GM18907 (cell line): ENCODE data around the gene CDH4.
"Not testable (repeated sequence)": the region's sequence is repeated elsewhere in the genome, so short reads cannot be mapped to it uniquely, and the experiment has no call there.

Source experiments
- ATAC-seq: cut with Tn5 transposase; IDR thresholded peaks from one replicate; pipeline ENCODE4 v1.9.1; 2021; ENCODE audit warnings: mild to moderate bottlenecking, moderate library complexity; ENCODE audit not compliant: unreplicated experiment

Gene CDH4

DNA sequence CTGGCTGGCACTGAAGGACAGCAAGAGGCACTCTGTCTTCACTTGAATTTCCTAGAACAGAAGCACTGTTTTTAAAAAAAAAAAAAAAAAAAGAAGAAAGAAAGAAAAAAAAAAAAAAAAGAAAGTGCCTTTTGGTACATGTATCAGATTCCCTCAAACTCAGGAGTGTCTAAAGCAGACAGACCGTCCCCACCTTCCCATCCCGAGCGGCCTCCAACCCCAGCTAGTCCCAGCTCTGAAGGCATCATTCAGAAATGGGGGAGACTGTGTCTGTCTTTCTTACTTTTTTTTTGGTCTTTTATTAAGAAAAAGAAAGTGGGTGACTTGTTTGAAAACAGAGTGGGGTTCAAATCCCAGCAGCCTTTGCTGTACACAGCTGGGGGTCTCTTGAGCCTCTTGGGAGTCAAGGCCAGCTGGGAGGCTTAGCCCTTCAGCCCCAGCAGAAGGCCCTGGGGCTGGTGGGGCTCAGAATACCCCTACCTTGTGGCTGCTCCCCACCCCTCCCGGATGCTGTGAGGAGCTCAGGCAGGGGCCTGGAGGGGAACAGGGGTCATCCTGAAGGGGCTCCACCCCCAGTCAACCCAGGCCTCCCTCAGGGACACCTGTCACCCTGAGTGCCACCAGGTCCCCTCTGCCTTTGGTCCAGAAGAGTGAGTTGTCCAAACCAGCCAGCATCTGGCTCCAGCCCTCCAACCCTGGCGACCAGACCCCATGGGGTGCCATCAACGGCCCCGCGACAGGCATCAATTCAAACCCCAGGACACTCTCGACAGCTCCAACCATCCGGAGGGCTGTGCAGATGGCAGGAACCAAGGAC, 685.3 kb downstream of the CDH4 start:
- ATAC-seq = no peak

DNA sequence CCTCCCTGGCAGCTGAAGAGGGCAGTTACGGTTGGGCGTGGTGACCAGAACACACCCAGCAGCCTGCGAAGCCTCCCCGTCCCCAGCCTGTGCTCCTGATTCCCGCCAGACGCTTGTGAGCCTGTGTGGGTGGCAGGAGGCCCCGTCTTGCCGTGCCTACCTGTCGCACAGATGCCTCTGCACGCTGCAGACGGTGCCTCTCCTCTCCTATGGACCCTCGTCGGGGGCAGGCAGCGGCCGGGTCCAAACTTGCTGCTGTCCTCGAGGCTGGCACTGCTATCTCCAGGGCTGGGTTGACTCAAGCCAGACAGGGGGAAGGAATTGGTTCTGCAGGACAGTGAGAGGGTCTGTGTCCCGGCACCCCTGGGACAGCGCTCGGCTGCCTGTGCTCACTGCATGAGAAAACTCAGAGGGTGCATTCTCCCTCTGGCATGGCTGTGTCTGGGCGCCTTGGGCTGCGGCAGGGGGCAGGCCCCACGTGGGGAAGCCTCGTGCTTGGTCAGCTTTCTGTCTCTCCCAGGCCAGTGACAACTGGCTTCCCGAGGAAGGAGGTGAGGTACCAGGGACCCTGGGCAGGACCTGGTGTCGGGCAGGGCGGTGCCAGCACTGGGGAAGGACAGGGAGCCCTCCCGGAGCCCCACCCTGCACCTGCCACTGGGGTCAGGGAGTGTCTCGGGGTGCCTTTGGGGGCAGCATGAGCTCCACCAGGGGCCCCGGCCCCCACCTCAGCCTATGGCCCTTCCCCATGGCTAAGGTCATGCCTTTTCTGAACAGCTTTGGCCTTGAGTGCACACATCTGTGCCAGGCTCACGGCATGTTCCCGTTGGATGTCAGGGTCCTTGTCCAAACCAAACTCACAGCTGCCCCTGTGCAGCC, 686.1 kb downstream of the CDH4 start:
- ATAC-seq = no peak

- no peak for ATAC-seq
Measured at GRCh38 chr20:61938839-61939690, 687.0 kb downstream of the CDH4 start.

GRCh38 chr20:61939691-61940360, 687.8 kb downstream of the CDH4 start:
- no peak for ATAC-seq

- ATAC-seq = no peak
Measured at GRCh38 chr20:61940491-61940890, 688.4 kb downstream of the CDH4 start.

GRCh38 chr20:61940976-61941720, 689.1 kb downstream of the CDH4 start:
- ATAC-seq = no peak

GRCh38 chr20:61941721-61942405, 689.8 kb downstream of the CDH4 start:
- no peak for ATAC-seq

DNA sequence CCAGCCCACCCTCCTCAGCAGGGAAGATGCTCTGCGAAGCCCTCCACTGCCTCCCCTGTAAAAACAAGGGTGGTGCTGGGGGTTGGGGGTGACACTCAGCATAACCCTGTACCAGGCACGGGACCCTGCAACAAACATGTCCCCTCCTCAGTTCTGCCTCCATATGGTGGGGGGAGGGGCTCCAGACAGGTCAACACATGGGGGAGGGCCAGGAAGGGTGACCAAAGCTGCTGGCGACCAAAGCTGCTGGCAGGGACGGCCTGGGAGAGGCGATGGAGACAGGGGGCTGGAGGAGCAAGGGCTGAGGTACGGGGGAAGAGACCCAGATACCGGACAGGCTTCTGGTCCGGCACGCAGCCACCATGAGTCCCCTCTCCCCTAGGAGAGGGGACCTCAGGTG, 690.5 kb downstream of the CDH4 start:
- ATAC-seq = no peak

- ATAC-seq = not testable (repeated sequence)
Measured at GRCh38 chr20:61944967-61945366, 692.9 kb downstream of the CDH4 start.

DNA sequence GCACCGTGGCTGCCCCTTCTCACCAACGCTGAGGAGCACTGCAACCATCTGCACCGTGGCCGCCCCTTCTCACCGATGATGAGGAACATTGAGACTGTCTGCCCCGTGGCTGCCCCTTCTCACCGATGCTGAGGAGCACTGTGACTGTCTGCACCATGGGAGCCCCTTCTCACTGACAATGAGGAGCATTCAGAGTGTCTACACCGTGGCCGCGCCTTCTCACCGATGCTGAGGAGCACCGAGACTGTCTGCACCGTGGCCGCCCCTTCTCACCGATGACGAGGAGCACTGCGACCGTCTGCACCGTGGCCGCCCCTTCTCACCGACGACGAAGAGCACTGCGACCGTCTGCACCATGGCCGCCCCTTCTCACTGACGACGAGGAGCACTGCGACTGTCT, 693.4 kb downstream of the CDH4 start:
- ATAC-seq = not testable (repeated sequence)

- not testable (repeated sequence) for ATAC-seq
Measured at GRCh38 chr20:61948056-61948455, 696.0 kb downstream of the CDH4 start.

GRCh38 chr20:61948586-61949362, 696.7 kb downstream of the CDH4 start:
- ATAC-seq = no peak

DNA sequence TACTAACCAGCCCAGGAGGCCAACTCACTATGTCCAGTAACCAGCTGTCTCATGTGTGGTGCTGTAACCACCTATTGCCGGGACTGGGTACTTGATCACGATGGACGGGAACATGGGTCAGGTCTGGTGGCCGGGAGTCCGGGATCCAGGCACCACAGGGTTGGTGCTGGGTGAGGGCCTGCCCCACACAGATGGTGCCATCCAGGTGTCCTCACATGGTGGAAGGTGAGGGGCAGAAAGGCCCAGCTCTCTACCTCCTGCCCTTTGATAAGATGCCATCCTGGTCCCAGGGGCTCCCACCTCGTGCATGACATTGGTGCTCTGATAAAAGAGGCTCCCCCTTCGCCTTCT, 697.3 kb downstream of the CDH4 start:
- ATAC-seq = no peak

- no peak for ATAC-seq
Measured at GRCh38 chr20:61949714-61950640, 697.9 kb downstream of the CDH4 start.

- ATAC-seq = no peak
Measured at GRCh38 chr20:61950641-61951071, 698.6 kb downstream of the CDH4 start.

DNA sequence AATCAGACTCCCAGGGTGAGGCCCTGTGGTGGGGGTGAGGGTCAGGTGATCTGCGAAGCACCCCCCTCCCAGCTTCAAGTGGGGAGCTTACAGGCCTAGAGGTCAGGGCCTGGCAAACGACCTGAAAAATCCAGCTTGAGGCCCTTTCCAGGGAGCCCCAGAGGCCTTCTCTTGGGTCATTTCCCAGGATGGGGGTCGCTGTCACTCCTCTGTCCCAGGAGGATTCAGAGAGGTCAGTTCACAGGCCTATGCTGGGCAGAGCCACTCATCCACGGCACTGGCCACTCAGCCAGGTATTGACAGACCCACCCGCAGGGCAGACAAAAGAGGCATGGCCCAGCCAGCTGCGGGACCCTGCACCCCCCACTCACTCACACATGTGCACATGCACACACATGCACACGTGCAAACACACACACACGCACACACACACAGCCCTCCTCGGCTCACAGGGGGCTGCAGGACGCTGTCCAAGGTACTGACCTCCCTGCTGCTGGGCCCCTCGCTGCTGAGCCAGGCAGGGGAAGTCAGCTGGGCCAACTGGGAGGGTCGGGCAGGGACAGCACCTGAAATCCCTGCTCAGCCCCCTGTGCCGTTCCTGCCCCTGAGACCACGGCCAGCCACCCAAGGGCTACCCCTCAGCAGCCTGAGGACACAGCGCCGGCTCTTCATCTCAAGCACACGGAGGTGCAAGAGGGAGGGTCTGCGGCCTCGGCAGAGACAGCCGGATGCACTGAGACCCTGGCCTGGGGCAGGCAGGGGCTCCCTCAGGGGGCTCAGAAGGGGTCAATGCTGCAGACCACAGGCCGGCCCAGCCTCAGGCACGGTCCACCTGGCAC, 699.9 kb downstream of the CDH4 start:
- ATAC-seq = no peak
